Endothelial cell of umbilical vein (primary cell): ENCODE data around the gene LRP2. TPM values are rescaled to one million over a fixed set of nuclear protein-coding genes. Genes with fewer than 3 reads are reported as not detected.

Experiments used
- BruUV-seq: library from RNA; stranded (reverse); fragments of 400-500 nt; replicated peaks from 2 replicates; lab custom pipeline; 2021; lab: Mats Ljungman, UMichigan
- CTCF ChIA-PET: fragments of 300-600, 350-600 bp; sonication (Branson Sonifier 250); formaldehyde crosslinking; loops from one replicate; lab custom pipeline; 2021; ENCODE audit warnings: antibody characterized with exemption, inconsistent platforms; lab: Charles Lee
- POLR2A ChIA-PET: fragments of 300-600, 350-600 bp; sonication (Branson Sonifier 250); formaldehyde crosslinking; loops from one replicate; lab custom pipeline; 2021; ENCODE audit warnings: antibody characterized with exemption, inconsistent platforms; lab: Charles Lee
- DNase-seq: peaks from one replicate; pipeline ENCODE4 v3.0.0-alpha.2; 2011; ENCODE audit warnings: low read depth, low spot score
- FAIRE-seq: peaks from 2 replicates; lab custom pipeline; 2011; peaks lifted over from hg19 to GRCh38; lab: Jason Lieb, UNC
- H2AFZ ChIP-seq: 2 replicates; pipeline ENCODE4 v1.6.0; 2012; ENCODE audit warnings: low read depth, low read length, control low read depth, inconsistent platforms
- H3K27ac ChIP-seq: 2 replicates; pipeline ENCODE4 v1.5.1; 2011; ENCODE audit warnings: low read depth, mild to moderate bottlenecking, control low read depth, low read length, moderate library complexity; ENCODE audit not compliant: insufficient read depth
- H3K27me3 ChIP-seq, 2 experiments: 2 replicates each; pipeline versions ENCODE4 v1.6.0 to v1.6.1; 2011; ENCODE audit warnings: low read length in 2 of 2, mixed read lengths in 1 of 2; ENCODE audit not compliant: control insufficient read depth in 2 of 2, insufficient read depth in 2 of 2
- H3K36me3 ChIP-seq, 2 experiments: 2 replicates in 1 of 2; 3 replicates in 1 of 2; pipeline ENCODE4 v1.5.1; 2011; ENCODE audit warnings: low read length in 2 of 2, mild to moderate bottlenecking in 1 of 2, moderate library complexity in 1 of 2; ENCODE audit not compliant: control insufficient read depth in 2 of 2, insufficient read depth in 2 of 2; ENCODE audit errors: extremely low read depth in 1 of 2
- H3K4me1 ChIP-seq: 3 replicates; pipeline ENCODE4 v1.5.1; 2011; ENCODE audit warnings: mild to moderate bottlenecking, low read length; ENCODE audit not compliant: control insufficient read depth, insufficient read depth; ENCODE audit errors: extremely low read depth
- H3K4me2 ChIP-seq: 2 replicates; pipeline ENCODE4 v1.6.1; 2011; ENCODE audit warnings: low read length, control low read depth, mixed read lengths; ENCODE audit not compliant: insufficient read depth
- H3K4me3 ChIP-seq, 3 experiments: fragments of 200-600 bp in 1 of 3; sonication (generic), shearing (Covaris generic) in 1 of 3; replicated peaks in 1 of 3; 2 replicates each; pipeline ENCODE4 v1.5.1; 2011 to 2016; ENCODE audit warnings: control low read depth in 3 of 3, low read length in 3 of 3, mild to moderate bottlenecking in 2 of 3, inconsistent platforms in 1 of 3, low read depth in 1 of 3, moderate library complexity in 1 of 3; ENCODE audit not compliant: insufficient read depth in 1 of 3
- H3K79me2 ChIP-seq: 2 replicates; pipeline ENCODE4 v1.6.0; 2012; ENCODE audit warnings: low read length, inconsistent platforms; ENCODE audit not compliant: control insufficient read depth, insufficient read depth
- H3K9ac ChIP-seq: replicated peaks from 2 replicates; pipeline ENCODE3; 2011; ENCODE audit warnings: low read length, control low read depth; ENCODE audit not compliant: insufficient read depth; ENCODE audit errors: extremely low read depth
- H3K9me1 ChIP-seq: replicated peaks from 3 replicates; pipeline ENCODE4 v1.6.0; 2011; ENCODE audit warnings: mild to moderate bottlenecking, low read length; ENCODE audit not compliant: control insufficient read depth, insufficient read depth; ENCODE audit errors: extremely low read depth
- H3K9me3 ChIP-seq: replicated peaks from 2 replicates; pipeline ENCODE4 v1.5.1; 2012; ENCODE audit warnings: low read length, inconsistent platforms; ENCODE audit not compliant: control insufficient read depth, insufficient read depth
- H4K20me1 ChIP-seq: replicated peaks from 2 replicates; pipeline ENCODE3; 2011; ENCODE audit warnings: mild to moderate bottlenecking, low read length; ENCODE audit not compliant: control insufficient read depth, insufficient read depth; ENCODE audit errors: extremely low read depth
- CTCF ChIP-seq, 2 donors: IDR thresholded peaks; 1 replicate in 1 of 2; 2 replicates in 1 of 2; pipeline ENCODE4 v1.5.1; 2011; ENCODE audit warnings: low read length in 2 of 2, mild to moderate bottlenecking in 2 of 2, moderate library complexity in 2 of 2, control low read depth in 1 of 2, inconsistent platforms in 1 of 2, low read depth in 1 of 2; ENCODE audit not compliant: insufficient read depth in 1 of 2; ENCODE audit errors: extremely low read depth in 1 of 2
- EZH2 ChIP-seq: IDR thresholded peaks from 2 replicates; pipeline ENCODE4 v1.6.1; 2012; ENCODE audit warnings: borderline replicate concordance, low read depth, mild to moderate bottlenecking, moderate library complexity, low read length, inconsistent platforms; ENCODE audit not compliant: severe bottlenecking
- FOS ChIP-seq: IDR thresholded peaks from 2 replicates; pipeline ENCODE4 v1.6.1; 2011; ENCODE audit warnings: mild to moderate bottlenecking, low read length, moderate library complexity, borderline replicate concordance; ENCODE audit not compliant: insufficient read depth
- GATA2 ChIP-seq: IDR thresholded peaks from 2 replicates; pipeline ENCODE4 v1.7.0; 2011; ENCODE audit warnings: low read depth, mild to moderate bottlenecking, moderate library complexity, mixed read lengths, low read length; ENCODE audit not compliant: insufficient read length, insufficient read depth
- JUN ChIP-seq: IDR thresholded peaks from 2 replicates; pipeline ENCODE4 v1.6.1; 2011; ENCODE audit warnings: borderline replicate concordance, low read depth; ENCODE audit not compliant: insufficient read length, insufficient read depth
- MAX ChIP-seq: IDR thresholded peaks from 2 replicates; pipeline ENCODE4 v1.6.1; 2011; ENCODE audit not compliant: insufficient read depth, insufficient read length
- MYC ChIP-seq: IDR thresholded peaks from one replicate; pipeline ENCODE4 v1.6.1; 2011; ENCODE audit warnings: mild to moderate bottlenecking, low read depth, low read length
- POLR2A ChIP-seq: IDR thresholded peaks from 2 replicates; pipeline ENCODE4 v1.6.1; 2012; ENCODE audit warnings: low read depth, mild to moderate bottlenecking, control low read depth, low read length
- POLR2AphosphoS5 ChIP-seq: IDR thresholded peaks from 2 replicates; pipeline ENCODE4 v1.6.1; 2012; ENCODE audit warnings: low read depth, mild to moderate bottlenecking, control low read depth, low read length, moderate library complexity; ENCODE audit not compliant: insufficient read depth
- dilution Hi-C: fragments of 300-500 bp; cut with MboI; formaldehyde crosslinking; loops from one replicate; pipeline ENCODE4 v1.15.0; 2019; ENCODE audit warnings: low sequenced_read_pairs; ENCODE audit not compliant: extremely low pct_ligation_motif_present
- intact Hi-C: fragments of 100-400 bp; cut with micrococcal nuclease; formaldehyde crosslinking; loops from one replicate; pipeline ENCODE4 v1.10.0; 2022
- polyA plus RNA-seq, 4 experiments: library from polyadenylated mRNA; depleted of rRNA in 3 of 4; stranded (reverse) in 3 of 4; unstranded in 1 of 4; fragments of >200 nt; gene quantifications; 2 replicates each; pipeline versions ENCODE4 v1.2.1 to v1.2.3, GENCODE V29; 2011 to 2012; ENCODE audit warnings: missing spikeins in 1 of 4
- total RNA-seq: library from RNA; stranded (reverse); gene quantifications from 2 replicates; pipeline ENCODE4 v1.2.3, GENCODE V29; 2021

Gene LRP2
- total and polyA plus RNA-seq, 2 donors (not counting 3 experiments of a cell fraction or from before 2014, with no cell fraction given) = not detected

- CTCF ChIA-PET = interaction anchor here (1.4 to 5.2 kb wide), 4 partner anchors 8 to 104 kb away, joined by 3 to 28 read pairs (median 10); no protein-coding TSS in a partner anchor
- Histone ChIP-seq H3K9me1 (no peaks in the 10 kb centered on the region), H3K4me2 (no peak overlapping the region), H3K79me2 (no peaks in the 10 kb centered on the region), H3K4me3 (no peak overlapping the region), H3K4me1 (no peaks in the 10 kb centered on the region), H3K27ac (no peak overlapping the region), H3K27me3 (no peaks in the 10 kb centered on the region), H3K9ac (no peak overlapping the region), H3K36me3 (no peaks in the 10 kb centered on the region), H2AFZ (no peak overlapping the region), H3K9me3 (no peaks in the 10 kb centered on the region), H4K20me1 (no peaks in the 10 kb centered on the region)
- POLR2A ChIA-PET = no interaction called here
- FAIRE-seq = no peak
- DNase-seq = no peak
- no peak for TF ChIP-seq MAX
- TF ChIP-seq GATA2 = no peak
- TF ChIP-seq MYC = no peak
- no peak for TF ChIP-seq POLR2A
- no peak for TF ChIP-seq FOS
- TF ChIP-seq JUN = no peak
- TF ChIP-seq POLR2AphosphoS5 = no peak
- no peak for TF ChIP-seq EZH2
- TF ChIP-seq CTCF (IDR thresholded peaks at IDR 0.05; ENCODE audit: extremely low read depth in 1 of 2, insufficient read depth in 1 of 2, low read depth in 1 of 2, low read length in 2 of 2) = no peak
- intact Hi-C loops = no loop called here
- no TSS peak for BruUV-seq
- dilution Hi-C loops = no loop called here
Measured at GRCh38 chr2:169118060-169118459, 244.3 kb downstream of the LRP2 start.
